K562 (cell line): ENCODE measurements around the gene LTK. TPM values are rescaled to one million over a fixed set of nuclear protein-coding genes. Genes with fewer than 3 reads are reported as not detected.

Experiments
- ATF7 ChIP-seq: fragments of 450-650 bp; IDR thresholded peaks from 2 replicates; pipeline ENCODE4 v1.7.1; 2014; ENCODE audit warnings: mild to moderate bottlenecking, moderate library complexity
- CTBP1 ChIP-seq: fragments of 450-650 bp; IDR thresholded peaks from 2 replicates; pipeline ENCODE4 v1.6.1; 2016; ENCODE audit warnings: borderline replicate concordance
- CXXC5 ChIP-seq: fragments of 250-450 bp; sonication (Bioruptor Pico); IDR thresholded peaks from 2 replicates; pipeline ENCODE4 v1.8.0; 2022; ENCODE audit warnings: inconsistent platforms, mild to moderate bottlenecking, moderate library complexity
- DDX20 ChIP-seq: fragments of 450-650 bp; IDR thresholded peaks from 2 replicates; pipeline ENCODE4 v1.6.1; 2016; ENCODE audit warnings: missing genetic modification characterization, low read depth, mild to moderate bottlenecking, missing compliant biosample characterization, moderate library complexity
- ESRRB ChIP-seq: fragments of 250-450 bp; sonication (Bioruptor Pico); IDR thresholded peaks from 2 replicates; pipeline ENCODE4 v1.5.0; 2020; ENCODE audit warnings: mild to moderate bottlenecking, moderate library complexity, borderline replicate concordance
- HMGXB4 ChIP-seq: sonication (generic); formaldehyde crosslinking; IDR thresholded peaks from 2 replicates; pipeline ENCODE4 v1.8.1; 2023; ENCODE audit warnings: mild to moderate bottlenecking, missing genetic modification reagents
- MLLT1 ChIP-seq, 2 experiments: fragments of 450-650 bp; IDR thresholded peaks; 2 replicates each; pipeline ENCODE4 v1.6.1; 2016
- PCBP1 ChIP-seq: fragments of 200-400 bp; formaldehyde crosslinking; IDR thresholded peaks from 2 replicates; pipeline ENCODE4 v1.6.1; 2018; ENCODE audit warnings: mild to moderate bottlenecking, low read depth, low read length; ENCODE audit not compliant: poor library complexity, severe bottlenecking
- RBFOX2 ChIP-seq: fragments of 200-400 bp; formaldehyde crosslinking; IDR thresholded peaks from 2 replicates; pipeline ENCODE4 v1.6.1; 2017; ENCODE audit warnings: low read depth, mild to moderate bottlenecking, low read length, moderate library complexity
- SP2 ChIP-seq: IDR thresholded peaks from 2 replicates; pipeline ENCODE4 v1.6.1; 2011; ENCODE audit warnings: mild to moderate bottlenecking, low read depth, low read length, moderate library complexity; ENCODE audit not compliant: poor library complexity, severe bottlenecking; ENCODE audit errors: extremely low read depth
- TRIM24 ChIP-seq, 2 experiments: fragments of 450-650 bp; IDR thresholded peaks; 2 replicates each; pipeline ENCODE4 v1.6.1; 2016
- U2AF1 ChIP-seq: fragments of 200-400 bp; formaldehyde crosslinking; optimal IDR thresholded peaks from 2 replicates; pipeline ENCODE3; 2017; ENCODE audit warnings: mild to moderate bottlenecking, low read depth, low read length, moderate library complexity
- UBTF ChIP-seq, 2 experiments: IDR thresholded peaks; 2 replicates each; pipeline ENCODE4 v1.6.1; 2012; ENCODE audit warnings: improper control_type of control experiment in 2 of 2, low read depth in 2 of 2, low read length in 2 of 2, borderline replicate concordance in 1 of 2
- ZBTB8A ChIP-seq: fragments of 450-650 bp; IDR thresholded peaks from 2 replicates; pipeline ENCODE4 v1.6.1; 2018; ENCODE audit warnings: mild to moderate bottlenecking, moderate library complexity; ENCODE audit not compliant: partially characterized antibody
- polyA plus RNA-seq, 8 experiments: library from polyadenylated mRNA; depleted of rRNA in 4 of 8; stranded (reverse) in 5 of 8; unstranded in 3 of 8; fragments of >200 nt; fragmentation: Nextera tagmentation in 2 of 8; fragmentation: Illumina TruSeq in 1 of 8; extraction: Ambion mirVana in 2 of 8; extraction: Trizol in 1 of 8; gene quantifications; 2 replicates each; pipeline versions ENCODE4 v1.2.1 to v1.2.3, GENCODE V29; 2011 to 2014; ENCODE audit warnings: inconsistent platforms in 1 of 8, missing spikeins in 1 of 8
- total RNA-seq, 7 experiments: library from RNA; depleted of rRNA in 6 of 7; stranded (reverse); fragments of >200 nt in 6 of 7; fragmentation: Illumina TruSeq in 2 of 7; extraction: Trizol in 2 of 7; gene quantifications; 2 replicates each; pipeline versions ENCODE4 v1.2.1 to v1.2.3, GENCODE V29; 2011 to 2021; ENCODE audit warnings: low replicate concordance in 1 of 7

LTK gene
- total and polyA plus RNA-seq, 9 of the 15 experiments (the other 6 are each of a cell fraction or from before 2014, with no cell fraction given) = 0.25 to 4.4 (median 1.8) TPM

- TF ChIP-seq TRIM24 (IDR thresholded peaks at IDR 0.05) = no peak
- no peak for TF ChIP-seq SP2
- TF ChIP-seq MLLT1 (IDR thresholded peaks at IDR 0.05) = 0 out of 4 replicates have a peak, but pooled peaks of 1 of the 2 experiments have one; percentile 28
- TF ChIP-seq HMGXB4 (CRISPR knock-in tag) = no peak
- no peak for TF ChIP-seq ZBTB8A
- TF ChIP-seq ATF7 = no peak
- peak; percentile 60; the same call in 1 of the 2 replicates for TF ChIP-seq RBFOX2
- TF ChIP-seq CTBP1 = peak; percentile 43; the same call in 1 of the 2 replicates
- peak; percentile 79 for TF ChIP-seq CXXC5 (CRISPR knock-in tag)
- 0 out of 4 replicates have a peak, but pooled peaks of 1 of the 2 experiments have one; percentile 5 for TF ChIP-seq UBTF (IDR thresholded peaks at IDR 0.05; ENCODE audit: borderline replicate concordance in 1 of 2, low read depth in 2 of 2, low read length in 2 of 2)
- no peak for TF ChIP-seq ESRRB (CRISPR knock-in tag)
- TF ChIP-seq U2AF1 = no peak
- no peak for TF ChIP-seq DDX20 (tag)
- TF ChIP-seq PCBP1 = peak; percentile 26
These were observed 45.0 kb upstream of the LTK start, which contains the start of gene TYRO3 (continued) for GRCh38 chr15:41558400-41559238.
